ENCODE data around the gene CNOT10. TPM values are rescaled to one million over a fixed set of nuclear protein-coding genes. Genes with fewer than 3 reads are reported as not detected.
"Not testable (repeated sequence)": the region's sequence is repeated elsewhere in the genome, so short reads cannot be mapped to it uniquely, and the experiment has no call there.

Gene CNOT10
- polyA plus RNA-seq, 1 donor, result 66.6 TPM

DNA sequence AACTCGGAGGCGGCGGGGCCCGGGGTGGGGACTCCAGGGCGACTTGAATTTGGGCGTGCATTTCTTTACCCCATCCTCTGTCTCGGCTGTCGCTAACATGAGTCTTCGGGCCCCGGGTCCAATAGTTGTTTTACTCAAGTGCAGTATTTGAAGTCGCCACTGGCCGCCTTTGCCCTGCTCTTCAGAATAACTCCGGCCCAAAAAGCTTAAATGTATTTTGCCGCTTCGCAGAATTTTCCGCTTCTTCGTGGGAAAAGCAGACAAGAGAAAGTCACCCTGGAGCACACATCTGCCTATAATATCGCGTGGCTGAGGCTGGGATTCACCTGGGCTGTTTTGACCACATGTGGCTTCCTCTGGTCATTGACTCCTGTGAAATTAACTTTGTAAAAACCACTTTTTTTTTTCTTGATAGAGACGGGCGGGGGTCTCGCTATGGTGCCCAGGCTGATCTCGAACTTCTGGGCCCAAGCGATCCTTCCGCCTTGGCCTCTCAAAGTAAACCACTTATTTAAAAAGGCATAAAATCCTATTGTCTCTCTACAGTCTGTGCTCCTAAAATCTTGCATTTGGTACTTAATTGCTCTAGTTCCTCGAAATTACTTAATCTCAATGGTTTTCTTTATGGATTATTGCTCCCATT, 676 bp downstream of the CNOT10 start:
- peak; percentile 21 for DNase-seq

DNA sequence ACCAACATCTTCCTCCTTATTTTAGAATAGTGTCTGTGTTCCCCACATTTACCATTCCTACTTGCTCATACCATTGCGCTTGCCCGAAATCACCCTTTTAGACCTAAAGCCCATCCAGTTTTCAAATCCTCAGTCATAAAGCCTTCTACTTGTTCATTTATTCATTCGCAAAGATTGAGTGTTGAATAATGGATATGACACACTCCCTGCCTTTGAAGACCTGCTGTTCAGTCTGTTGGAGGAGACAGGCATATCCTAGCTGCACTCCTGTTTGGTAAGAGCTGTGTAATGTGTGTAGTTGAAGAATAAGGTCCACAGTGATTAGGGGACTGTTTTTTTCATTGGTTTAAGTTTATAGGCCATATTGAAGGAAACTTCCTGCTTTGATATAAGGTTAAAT, 1.7 kb downstream of the CNOT10 start:
- DNase-seq, result no peak

DNA sequence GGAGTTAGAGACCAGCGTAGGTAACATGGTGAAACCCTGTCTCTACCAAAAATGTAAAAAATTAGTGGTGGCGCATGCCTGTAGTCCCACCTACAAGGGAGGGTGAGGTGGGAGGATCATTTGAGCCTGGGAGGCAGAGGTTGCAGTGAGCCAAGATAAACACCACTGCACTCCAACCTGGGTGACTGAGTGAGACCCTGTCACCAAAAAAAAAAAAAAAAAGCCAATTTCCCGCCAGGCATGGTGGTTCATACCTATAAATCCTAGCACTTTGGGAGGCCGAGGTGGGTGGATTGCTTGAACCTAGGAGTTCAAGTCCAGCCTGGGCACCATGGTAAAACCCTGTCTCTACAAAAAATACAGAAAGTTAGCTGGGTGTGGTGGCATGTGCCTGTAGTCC, 6.9 kb downstream of the CNOT10 start:
- no peak for DNase-seq

DNA sequence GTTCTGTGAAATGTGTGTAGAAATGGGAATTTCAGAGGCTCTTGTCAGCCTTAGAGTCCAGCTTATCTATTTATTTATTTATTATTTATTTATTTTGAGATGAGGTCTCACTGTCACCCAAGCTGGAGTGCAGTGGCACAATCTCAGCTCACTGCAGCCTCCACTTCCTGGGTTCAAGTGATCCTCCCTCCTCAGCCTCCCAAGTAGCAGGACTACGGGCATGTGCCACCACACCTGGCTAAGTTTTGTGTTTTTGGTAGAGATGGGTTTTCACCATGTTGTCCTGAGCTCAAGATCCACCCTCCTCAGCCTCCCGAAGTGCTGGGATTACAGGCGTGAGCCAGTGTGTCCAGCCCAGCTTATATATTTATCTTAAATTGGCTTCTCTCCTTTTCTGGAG, 11.5 kb downstream of the CNOT10 start:
- DNase-seq, result no peak

DNA sequence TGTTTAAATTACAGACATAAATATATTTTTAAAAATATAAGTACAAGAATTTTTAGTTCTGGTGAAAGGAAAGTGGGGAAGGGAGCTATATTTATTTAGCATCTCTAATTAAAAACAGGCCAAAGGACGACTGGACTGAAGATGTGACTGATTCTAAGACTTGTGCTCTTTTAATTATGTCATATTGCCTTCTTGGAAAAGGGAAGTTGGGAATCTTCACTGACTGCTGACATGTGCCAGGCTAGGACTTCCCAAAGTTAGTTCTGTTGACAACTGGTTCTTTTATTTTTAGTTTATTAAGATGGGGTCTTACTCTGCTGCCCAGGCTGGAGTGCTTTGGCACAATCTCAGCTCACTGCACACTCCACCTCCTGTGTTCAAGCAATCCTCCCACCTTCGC, 13.5 kb downstream of the CNOT10 start:
- no peak for DNase-seq

DNA sequence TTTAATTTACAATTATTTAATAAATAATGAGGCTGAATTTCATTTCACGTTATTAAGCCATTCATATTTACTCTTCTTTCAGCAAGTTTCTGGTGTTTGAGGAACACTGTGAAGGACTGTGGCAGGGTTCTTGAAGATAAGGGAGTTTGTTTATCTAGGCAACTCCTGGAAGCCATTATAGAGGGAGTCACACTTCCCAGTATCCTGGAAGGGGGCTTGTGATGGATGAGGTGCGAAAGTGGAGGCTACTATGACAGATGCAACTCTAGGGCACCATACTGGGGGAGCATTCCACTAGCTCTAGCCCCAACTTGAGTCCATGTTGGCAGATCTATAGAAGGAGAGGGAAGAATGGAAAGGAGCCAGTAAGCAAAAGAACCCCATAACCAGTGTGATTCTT, 14.4 kb downstream of the CNOT10 start:
- no peak for DNase-seq

DNA sequence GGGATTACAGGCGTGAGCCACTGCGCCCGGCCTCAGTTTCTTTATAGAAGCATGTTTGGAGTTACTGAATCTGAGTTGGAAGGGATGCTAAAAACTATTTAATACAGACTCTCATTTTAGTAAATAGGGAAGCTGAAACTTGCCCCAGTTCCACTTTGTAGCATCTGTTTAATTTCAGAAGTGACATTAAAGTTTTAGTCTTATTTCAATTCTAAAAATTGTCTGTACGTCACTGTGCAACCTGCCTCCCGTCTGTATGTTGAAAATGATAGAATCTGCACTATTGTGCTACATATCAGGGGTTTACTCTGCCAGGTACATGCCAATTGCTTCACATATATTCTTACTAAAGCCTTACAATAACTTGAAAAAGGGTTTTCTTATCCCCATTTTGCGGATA, 15.3 kb downstream of the CNOT10 start:
- no peak for DNase-seq

DNA sequence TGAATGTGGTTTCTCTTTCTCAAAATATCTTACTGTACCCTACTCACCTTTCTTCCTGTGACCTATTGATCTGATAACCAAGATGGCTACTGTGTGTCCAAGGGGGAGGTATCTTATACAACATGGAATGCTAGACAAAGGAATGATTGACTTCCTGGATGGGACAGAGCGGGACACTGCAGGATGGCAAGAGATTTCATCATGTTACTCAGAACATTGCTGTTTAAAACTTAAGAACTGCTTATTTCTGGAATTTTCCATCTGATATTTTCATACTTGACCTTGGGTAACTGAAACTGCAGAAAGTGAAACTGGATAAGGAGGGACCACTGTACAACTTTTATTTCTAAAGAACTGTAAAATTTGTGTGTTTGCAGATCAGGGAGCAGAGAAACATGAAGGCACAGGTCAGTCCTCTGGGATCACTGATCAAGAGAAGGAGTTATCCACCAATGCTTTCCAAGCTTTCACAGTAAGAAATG, 18.5 kb downstream of the CNOT10 start:
- no peak for DNase-seq

DNA sequence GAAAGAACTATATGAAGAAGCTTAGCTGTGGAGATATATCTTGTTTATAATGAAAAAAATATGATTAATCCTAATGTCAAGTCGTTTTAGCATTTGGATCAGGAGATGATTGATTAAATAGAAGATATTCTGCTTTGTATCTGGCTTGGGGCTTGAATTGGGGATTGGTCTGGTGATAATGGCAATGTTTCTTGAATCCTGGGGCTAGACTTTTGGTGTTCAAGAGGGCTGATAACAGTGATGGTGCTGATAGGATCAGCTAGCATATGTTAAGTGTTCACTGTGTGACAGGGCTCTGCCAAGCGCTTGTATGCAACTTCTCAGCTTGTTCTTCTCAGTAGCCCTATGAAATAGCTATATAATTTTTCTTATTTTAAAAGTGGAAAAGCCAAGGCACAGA, 20.2 kb downstream of the CNOT10 start:
- no peak for DNase-seq

DNA sequence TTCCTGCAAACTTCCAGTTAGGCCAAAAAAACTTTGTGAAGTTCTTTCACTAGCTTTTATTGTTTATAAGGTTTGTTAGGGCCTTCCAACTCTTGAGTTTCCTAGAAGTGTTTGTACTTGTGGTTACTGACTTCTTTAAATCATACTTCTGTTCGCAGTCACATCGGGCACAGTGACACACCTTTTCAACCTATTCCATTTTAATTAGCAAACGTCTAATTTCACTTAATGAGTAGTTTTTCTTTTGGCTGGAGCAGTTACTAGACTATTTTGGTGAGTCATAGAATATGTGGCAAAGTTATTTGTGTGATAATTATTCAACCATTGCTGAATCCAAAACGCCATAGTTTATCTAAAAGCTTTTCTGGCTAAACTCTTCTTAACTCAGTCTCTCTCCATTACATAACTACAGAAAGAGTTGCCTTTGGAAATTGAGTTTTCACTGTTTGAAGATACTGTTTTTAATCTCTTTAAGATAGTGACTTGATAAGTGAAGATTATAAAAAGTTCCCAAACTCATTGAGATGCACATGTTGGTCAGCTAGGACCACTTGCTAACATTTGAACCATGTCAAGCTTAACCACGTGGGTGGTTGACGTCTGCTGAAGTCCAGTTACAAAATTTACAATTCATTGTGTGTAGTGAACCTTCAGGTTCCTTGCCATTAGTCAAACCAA, 21.5 kb downstream of the CNOT10 start:
- no peak for DNase-seq

DNA sequence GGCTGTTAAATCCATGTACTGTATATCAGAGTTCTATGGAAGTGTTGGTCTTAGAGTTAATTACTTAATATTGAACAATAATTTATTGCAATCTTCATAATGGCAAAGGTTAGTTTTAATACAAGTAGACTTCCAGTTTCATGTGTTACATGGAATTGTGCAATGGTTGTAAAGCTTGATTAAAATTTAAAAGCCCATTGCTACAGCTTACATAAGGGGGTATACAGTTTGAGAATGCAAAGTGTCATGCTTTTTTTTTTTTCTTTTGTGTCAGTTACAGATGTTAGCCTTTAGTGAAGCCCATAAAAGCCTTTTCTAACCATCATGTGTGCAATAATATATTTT, 22.0 kb downstream of the CNOT10 start:
- DNase-seq, result no peak

DNA sequence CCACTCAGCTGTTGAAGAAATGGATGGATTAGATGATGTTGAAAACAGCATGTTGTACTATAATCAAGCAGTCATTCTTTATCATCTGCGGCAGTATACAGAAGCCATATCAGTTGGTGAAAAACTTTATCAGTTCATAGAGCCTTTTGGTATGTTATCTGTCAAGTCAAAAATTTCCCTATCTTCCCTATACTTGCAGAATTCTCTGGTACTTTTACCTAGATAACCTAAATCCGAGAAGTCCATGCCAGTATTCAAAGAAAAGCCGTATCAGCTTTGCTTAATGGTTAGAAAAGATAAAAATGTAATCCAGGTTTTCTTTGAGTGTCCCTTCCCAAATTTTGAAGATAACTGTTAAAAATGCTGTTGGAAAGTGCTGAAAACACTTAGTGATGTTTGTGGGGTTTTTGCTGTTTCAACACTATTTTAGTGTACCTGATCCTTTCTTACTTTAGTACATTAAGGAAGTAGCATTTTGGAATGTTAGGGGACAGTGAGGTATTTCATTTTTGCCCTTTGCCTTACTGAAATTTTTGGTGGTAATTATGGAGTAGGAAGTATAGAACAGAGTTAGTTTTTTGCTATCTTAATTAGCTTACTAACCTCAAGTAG, 23.8 kb downstream of the CNOT10 start:
- no peak for DNase-seq

DNA sequence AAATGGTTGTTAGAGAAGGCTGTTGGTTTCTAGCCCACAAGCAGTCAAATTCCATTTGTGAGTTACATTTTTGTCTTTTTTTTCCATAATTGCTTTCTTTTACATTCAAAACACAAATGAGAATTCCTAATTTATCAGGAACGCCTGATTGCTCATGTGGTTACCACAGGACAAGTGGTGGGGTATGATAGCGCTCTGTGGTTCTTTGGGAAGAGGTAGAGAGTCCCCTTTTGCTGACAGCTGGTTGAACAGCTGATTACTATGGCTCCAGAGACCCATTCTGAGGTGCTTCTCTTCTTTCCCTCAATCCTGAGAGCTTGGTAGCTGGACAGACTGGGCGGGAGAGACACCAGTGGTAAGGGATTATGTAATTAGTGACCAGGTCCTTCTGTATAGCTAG, 24.4 kb downstream of the CNOT10 start:
- no peak for DNase-seq

DNA sequence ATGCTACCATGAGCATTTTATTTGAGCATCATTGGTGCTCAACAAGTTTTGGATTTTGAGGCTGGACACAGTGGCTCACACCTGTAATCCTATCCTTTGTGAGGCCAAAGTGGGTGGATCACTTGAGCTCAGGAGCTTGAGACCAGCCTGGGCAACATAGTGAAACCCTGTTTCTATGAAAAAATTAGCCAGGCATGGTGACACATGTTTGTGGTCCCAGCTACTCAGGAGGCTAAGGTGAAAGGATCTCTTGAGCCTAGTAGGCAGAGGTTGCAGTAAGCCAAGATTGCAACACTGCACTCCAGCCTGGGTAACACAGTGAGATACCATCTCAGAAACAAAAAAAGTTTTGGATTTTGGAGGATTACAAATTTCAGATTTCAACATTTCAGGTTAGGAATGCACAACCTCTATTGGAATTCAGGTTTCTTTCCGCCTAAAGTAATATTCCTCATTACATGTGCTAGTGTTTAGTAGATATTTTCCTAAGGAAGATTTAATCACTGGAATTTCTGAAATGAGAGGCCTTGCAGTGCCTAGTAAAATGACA, 27.6 kb downstream of the CNOT10 start:
- DNase-seq, result no peak

DNA sequence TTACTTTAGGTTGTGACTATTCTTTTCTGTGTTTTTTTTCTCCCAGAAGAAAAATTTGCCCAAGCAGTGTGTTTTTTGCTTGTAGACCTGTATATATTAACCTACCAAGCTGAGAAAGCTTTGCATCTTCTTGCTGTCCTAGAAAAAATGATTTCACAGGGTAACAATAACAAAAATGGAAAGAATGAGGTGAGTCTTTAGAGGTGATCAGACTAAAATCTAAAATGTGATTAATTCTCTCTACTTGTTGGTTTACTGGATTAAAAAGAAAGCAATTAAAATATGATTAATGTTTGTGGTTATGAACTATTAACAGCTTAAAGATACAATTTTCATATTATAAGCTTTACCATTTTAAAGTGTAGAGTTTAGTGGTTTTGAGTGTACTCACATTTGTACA, 28.2 kb downstream of the CNOT10 start:
- no peak for DNase-seq

DNA sequence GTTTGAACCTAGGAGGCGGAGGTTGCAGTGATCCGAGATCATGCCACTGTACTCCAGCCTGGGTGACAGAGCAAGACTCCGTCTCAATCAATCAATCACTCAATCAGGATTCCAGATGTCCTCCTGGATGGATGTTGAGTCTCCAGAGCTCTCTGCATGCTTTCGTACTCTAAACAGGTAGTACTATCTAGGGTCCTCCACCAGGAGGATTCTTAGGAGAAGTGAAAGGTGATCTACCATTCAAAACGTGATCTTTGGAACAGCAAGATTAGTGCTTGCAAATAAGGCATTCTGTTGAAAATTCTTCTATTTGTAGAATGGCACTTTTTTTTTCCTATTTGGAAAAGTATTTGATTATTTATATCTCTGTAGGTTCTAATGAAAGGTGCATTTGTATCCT, 34.3 kb downstream of the CNOT10 start:
- DNase-seq, result no peak

DNA sequence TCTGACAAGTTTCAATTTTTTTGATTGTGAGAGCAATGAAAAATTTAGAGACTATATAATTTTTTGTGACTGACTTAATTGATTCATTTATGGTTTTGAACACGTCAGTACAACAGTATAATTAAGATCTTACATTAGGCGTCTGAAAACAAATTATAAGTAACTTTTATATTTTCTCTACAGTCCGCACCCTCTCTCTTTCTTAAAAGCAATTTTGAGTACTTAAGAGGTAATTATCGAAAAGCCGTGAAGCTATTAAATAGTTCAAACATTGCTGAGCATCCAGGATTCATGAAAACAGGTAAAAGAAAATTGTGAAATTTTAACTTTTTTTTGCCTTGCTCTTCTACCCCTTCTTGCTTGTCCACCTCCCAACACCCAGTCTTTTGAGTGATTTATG, 34.9 kb downstream of the CNOT10 start:
- DNase-seq, result no peak

DNA sequence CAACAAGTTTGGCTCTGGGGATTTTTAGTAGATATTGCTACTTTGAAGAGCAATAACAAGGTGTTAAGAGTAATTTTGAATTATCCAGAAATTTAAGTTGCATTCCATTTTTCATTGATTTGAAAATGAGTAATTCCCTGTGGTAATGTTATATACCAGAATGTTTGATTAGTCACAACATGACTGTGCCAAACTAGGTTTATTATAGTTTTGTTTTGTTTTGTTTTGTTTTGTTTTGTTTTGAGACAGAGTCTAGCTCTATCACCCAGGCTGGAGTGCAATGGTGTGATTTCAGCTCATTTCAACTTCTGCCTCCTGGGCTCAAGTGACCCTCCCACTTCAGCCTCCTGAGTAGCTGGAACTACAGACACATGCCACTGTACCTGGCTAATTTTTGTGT, 40.7 kb downstream of the CNOT10 start:
- no peak for DNase-seq

DNA sequence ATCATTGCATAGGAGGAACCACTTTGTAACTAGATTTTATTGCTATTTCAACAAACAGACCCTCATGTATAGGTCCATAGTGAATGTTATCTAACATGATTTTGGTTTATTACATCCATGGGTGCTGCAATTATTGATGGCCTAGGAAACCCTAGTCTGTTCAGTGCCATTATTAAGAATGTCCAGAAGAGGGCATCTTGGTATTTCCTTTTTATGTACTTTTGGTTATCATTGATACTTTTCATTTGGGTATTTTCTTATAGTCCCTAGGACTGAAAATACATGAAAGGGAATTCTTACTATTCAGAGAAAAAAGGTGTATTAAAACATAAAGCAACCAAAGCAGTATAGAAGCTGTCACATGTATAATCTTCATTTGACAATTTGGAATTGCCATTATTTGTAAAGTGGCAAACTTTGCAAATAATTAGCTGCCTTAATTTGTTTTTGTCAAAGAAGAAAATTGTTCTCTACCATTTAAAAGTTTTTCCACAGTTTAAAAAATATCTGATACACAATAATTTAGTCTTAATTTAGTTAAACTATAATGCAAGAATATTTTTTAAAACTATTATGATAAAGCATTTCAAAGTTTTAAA, 48.7 kb downstream of the CNOT10 start:
- peak; percentile 28 for DNase-seq

DNA sequence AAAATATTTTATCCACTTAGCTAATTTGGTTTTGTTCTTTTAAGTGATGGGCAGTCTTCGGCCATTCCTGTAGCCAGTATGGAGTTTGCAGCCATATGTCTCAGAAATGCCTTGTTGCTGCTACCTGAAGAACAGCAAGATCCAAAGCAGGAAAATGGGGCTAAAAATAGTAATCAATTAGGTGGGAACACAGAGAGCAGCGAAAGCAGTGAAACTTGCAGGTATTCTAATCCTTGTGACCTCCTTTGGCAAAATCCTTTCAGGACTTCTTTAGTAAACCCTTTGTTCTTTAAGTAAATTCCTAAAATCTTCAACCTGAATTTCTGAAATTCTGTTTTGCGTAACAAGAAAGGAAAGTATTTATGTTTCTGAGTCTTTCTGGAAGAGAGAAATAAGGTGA, 49.8 kb downstream of the CNOT10 start:
- no peak for DNase-seq

DNA sequence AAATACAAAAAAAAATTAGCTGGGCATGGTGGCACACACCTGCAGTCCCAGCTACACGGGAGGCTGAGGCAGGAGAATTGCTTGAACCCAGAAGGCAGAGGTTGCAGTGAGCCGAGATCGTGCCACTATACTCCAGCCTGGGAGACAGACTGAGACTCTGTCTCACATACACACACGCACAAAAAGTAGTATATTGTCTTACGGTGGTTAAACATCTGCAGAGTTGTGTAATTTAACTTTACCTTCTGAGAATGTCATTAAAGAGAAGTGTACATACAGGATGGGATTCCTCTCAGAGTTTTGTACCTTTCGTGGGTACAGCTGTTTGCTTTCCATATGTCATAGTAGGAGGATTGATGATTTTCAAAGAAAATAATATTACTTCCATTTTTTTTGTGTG, 58.5 kb downstream of the CNOT10 start:
- not testable (repeated sequence) for DNase-seq

DNA sequence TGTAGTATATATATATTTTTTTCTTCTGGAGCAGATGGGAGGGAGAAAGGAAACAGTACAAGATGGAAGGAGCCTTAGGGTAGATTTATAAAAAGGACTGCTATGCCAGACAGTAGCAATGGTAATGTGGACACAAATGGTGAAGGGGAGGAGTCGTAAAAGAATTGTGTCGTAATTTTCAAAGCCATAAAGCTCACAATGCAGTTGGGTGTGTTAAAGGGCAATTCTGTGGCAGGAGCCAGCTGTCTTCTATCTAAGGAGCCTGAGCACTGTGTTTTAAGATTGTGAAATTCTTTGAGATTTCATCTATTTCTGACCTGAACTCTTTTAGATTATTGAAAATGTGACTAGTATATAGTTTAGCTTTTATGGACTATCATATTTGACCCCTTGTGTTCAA, 58.9 kb downstream of the CNOT10 start:
- peak; percentile 26 for DNase-seq

DNA sequence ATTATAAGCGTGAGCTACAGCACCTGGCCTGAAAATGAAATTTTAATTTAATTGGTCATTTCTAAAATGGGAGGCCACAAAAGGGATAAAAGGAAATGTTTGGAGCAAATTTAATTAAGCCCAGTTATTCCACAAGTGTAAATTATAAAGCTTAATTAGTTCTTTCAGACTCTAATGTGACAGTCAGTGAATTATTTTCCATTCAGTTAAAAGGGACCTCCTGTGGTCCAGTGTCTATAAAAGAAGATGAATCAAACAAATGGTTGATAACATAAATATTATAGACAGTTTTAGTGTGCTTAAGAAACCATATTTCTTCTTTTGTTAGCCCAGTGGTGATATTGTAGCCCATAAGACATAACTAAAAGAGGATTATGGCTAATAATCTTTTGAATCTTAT, 66.4 kb downstream of the CNOT10 start:
- DNase-seq, result no peak
